HEK293 (cell line): ENCODE data around the gene TRAPPC10.
A peak's percentile ranks its signal among the peaks of the same experiment; 100 is the strongest.

ENCODE experiments used
- MYNN ChIP-seq: fragments of 450-650 bp; formaldehyde crosslinking; IDR thresholded peaks from 2 replicates; pipeline ENCODE4 v1.5.1; 2016; ENCODE audit warnings: missing biosample characterization, missing genetic modification characterization, borderline replicate concordance
- ZBTB7A ChIP-seq: fragments of 450-650 bp; formaldehyde crosslinking; IDR thresholded peaks from 2 replicates; pipeline ENCODE4 v1.5.1; 2016; ENCODE audit warnings: low read depth, missing biosample characterization, missing genetic modification characterization
- ZNF114 ChIP-seq: fragments of 450-650 bp; formaldehyde crosslinking; IDR thresholded peaks from 2 replicates; pipeline ENCODE4 v1.5.0; 2017; ENCODE audit warnings: missing biosample characterization, missing genetic modification characterization
- ZNF768 ChIP-seq: fragments of 450-650 bp; formaldehyde crosslinking; IDR thresholded peaks from 2 replicates; pipeline ENCODE4 v1.5.1; 2018; ENCODE audit warnings: missing biosample characterization, mild to moderate bottlenecking, missing genetic modification characterization
- TF ChIP-seq, protein P1 (sequence below): fragments of 450-650 bp; formaldehyde crosslinking; IDR thresholded peaks from 2 replicates; pipeline ENCODE4 v1.5.1; 2016; ENCODE audit warnings: missing biosample characterization, missing genetic modification characterization
- TF ChIP-seq, protein P2 (sequence below): fragments of 450-650 bp; formaldehyde crosslinking; IDR thresholded peaks from 2 replicates; pipeline ENCODE4 v1.5.1; 2016; ENCODE audit warnings: missing biosample characterization, missing genetic modification characterization

DNA sequence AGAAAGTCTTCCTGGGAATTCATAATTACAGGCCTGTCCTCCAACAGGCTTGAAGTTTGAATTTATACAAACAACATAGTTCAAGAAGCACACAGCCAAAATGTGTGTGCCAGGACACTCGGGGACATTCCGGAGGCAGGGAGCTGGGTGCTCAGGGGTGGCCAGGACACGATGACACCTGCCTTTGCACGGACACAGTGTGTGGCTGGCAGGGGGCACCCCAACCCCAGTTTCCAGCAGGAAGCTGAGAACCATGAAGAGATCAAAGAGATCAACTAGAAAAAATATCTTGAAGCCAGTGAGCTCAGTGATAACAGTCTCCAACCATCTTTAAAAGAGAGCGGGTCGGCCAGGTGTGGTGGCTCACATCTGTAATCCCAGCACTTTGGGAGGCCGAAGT lies 32.5 kb upstream of the TRAPPC10 start:
- TF ChIP-seq, protein P1, sequence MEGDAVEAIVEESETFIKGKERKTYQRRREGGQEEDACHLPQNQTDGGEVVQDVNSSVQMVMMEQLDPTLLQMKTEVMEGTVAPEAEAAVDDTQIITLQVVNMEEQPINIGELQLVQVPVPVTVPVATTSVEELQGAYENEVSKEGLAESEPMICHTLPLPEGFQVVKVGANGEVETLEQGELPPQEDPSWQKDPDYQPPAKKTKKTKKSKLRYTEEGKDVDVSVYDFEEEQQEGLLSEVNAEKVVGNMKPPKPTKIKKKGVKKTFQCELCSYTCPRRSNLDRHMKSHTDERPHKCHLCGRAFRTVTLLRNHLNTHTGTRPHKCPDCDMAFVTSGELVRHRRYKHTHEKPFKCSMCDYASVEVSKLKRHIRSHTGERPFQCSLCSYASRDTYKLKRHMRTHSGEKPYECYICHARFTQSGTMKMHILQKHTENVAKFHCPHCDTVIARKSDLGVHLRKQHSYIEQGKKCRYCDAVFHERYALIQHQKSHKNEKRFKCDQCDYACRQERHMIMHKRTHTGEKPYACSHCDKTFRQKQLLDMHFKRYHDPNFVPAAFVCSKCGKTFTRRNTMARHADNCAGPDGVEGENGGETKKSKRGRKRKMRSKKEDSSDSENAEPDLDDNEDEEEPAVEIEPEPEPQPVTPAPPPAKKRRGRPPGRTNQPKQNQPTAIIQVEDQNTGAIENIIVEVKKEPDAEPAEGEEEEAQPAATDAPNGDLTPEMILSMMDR (tag by site-specific recombination): 0 out of 2 replicates have a peak, but pooled peaks have one; percentile 20
- TF ChIP-seq, protein P2, sequence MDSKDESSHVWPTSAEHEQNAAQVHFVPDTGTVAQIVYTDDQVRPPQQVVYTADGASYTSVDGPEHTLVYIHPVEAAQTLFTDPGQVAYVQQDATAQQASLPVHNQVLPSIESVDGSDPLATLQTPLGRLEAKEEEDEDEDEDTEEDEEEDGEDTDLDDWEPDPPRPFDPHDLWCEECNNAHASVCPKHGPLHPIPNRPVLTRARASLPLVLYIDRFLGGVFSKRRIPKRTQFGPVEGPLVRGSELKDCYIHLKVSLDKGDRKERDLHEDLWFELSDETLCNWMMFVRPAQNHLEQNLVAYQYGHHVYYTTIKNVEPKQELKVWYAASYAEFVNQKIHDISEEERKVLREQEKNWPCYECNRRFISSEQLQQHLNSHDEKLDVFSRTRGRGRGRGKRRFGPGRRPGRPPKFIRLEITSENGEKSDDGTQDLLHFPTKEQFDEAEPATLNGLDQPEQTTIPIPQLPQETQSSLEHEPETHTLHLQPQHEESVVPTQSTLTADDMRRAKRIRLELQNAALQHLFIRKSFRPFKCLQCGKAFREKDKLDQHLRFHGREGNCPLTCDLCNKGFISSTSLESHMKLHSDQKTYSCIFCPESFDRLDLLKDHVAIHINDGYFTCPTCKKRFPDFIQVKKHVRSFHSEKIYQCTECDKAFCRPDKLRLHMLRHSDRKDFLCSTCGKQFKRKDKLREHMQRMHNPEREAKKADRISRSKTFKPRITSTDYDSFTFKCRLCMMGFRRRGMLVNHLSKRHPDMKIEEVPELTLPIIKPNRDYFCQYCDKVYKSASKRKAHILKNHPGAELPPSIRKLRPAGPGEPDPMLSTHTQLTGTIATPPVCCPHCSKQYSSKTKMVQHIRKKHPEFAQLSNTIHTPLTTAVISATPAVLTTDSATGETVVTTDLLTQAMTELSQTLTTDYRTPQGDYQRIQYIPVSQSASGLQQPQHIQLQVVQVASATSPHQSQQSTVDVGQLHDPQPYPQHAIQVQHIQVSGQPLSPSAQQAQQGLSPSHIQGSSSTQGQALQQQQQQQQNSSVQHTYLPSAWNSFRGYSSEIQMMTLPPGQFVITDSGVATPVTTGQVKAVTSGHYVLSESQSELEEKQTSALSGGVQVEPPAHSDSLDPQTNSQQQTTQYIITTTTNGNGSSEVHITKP: no peak
- no peak for TF ChIP-seq ZNF114 (tag by site-specific recombination)
- no peak for TF ChIP-seq ZNF768 (tag by site-specific recombination)
- no peak for TF ChIP-seq ZBTB7A (tag by site-specific recombination)
- no peak for TF ChIP-seq MYNN
